H1 (cell line): ENCODE measurements around the gene TXNL4A. TPM values are rescaled to one million over a fixed set of nuclear protein-coding genes. Genes with fewer than 3 reads are reported as not detected.
A peak's percentile ranks its signal among the peaks of the same experiment; 100 is the strongest.

ENCODE experiments used
- CTCF ChIA-PET: fragments of 300-600 bp; sonication (Branson Sonifier 250); formaldehyde crosslinking; loops from one replicate; lab custom pipeline; 2021; ENCODE audit not compliant: partially characterized antibody; lab: Charles Lee
- POLR2A ChIA-PET: fragments of 300-600 bp; sonication (Branson Sonifier 250); formaldehyde crosslinking; loops from one replicate; lab custom pipeline; 2021; ENCODE audit warnings: inconsistent platforms; ENCODE audit not compliant: partially characterized antibody; lab: Charles Lee
- DNase-seq, 2 experiments: peaks; one replicate each; pipeline versions ENCODE4 v3.0.0 to v3.0.0-alpha.2; 2010 to 2022; ENCODE audit warnings: low spot score in 2 of 2, low read depth in 1 of 2, mixed read lengths in 1 of 2
- FAIRE-seq: peaks from 2 replicates; lab custom pipeline; 2011; peaks lifted over from hg19 to GRCh38; lab: Jason Lieb, UNC
- H2AFZ ChIP-seq: 2 replicates; pipeline ENCODE4 v1.8.1; 2012; ENCODE audit warnings: low read length, inconsistent platforms
- H2AK5ac ChIP-seq: 2 replicates; pipeline ENCODE4 v1.6.1; 2013; ENCODE audit warnings: low read depth, low read length
- H2BK120ac ChIP-seq: replicated peaks from 2 replicates; pipeline ENCODE3; 2013; ENCODE audit warnings: low read depth, low read length, inconsistent platforms
- H2BK12ac ChIP-seq: 2 replicates; pipeline ENCODE4 v1.6.1; 2013; ENCODE audit warnings: low read depth, low read length
- H2BK15ac ChIP-seq: 2 replicates; pipeline ENCODE4 v1.6.1; 2013; ENCODE audit warnings: low read length
- H2BK20ac ChIP-seq: 2 replicates; pipeline ENCODE4 v1.6.1; 2013; ENCODE audit warnings: low read length
- H2BK5ac ChIP-seq: 2 replicates; pipeline ENCODE4 v1.6.1; 2013; ENCODE audit warnings: low read depth, low read length
- H3K14ac ChIP-seq: 2 replicates; pipeline ENCODE4 v1.6.1; 2013; ENCODE audit warnings: inconsistent platforms; ENCODE audit not compliant: insufficient read length
- H3K18ac ChIP-seq: 2 replicates; pipeline ENCODE4 v1.6.1; 2013; ENCODE audit warnings: low read length; ENCODE audit errors: extremely low read depth
- H3K23ac ChIP-seq: 2 replicates; pipeline ENCODE4 v1.6.1; 2013; ENCODE audit warnings: inconsistent platforms; ENCODE audit not compliant: insufficient read length
- H3K23me2 ChIP-seq: 2 replicates; pipeline ENCODE4 v1.6.1; 2013; ENCODE audit warnings: low read depth, low read length
- H3K27ac ChIP-seq: 2 replicates; pipeline ENCODE4 v1.6.1; 2011; ENCODE audit warnings: low read depth, low read length, inconsistent platforms
- H3K27me3 ChIP-seq, 4 experiments: replicated peaks in 1 of 4; 1 replicate in 1 of 4; 2 replicates in 3 of 4; pipeline versions ENCODE4 v1.6.1 to v1.8.1; 2011 to 2013; ENCODE audit warnings: low read length in 3 of 4, mild to moderate bottlenecking in 3 of 4, inconsistent platforms in 2 of 4, mixed read lengths in 2 of 4, moderate library complexity in 1 of 4; ENCODE audit not compliant: control insufficient read depth in 3 of 4, insufficient read depth in 3 of 4; ENCODE audit errors: extremely low read depth in 1 of 4
- H3K36me3 ChIP-seq, 4 experiments: 2 replicates each; pipeline versions ENCODE4 v1.6.1 to v1.8.1; 2011 to 2013; ENCODE audit warnings: mild to moderate bottlenecking in 4 of 4, low read length in 3 of 4, moderate library complexity in 2 of 4, control low read depth in 1 of 4, inconsistent platforms in 1 of 4; ENCODE audit not compliant: insufficient read depth in 4 of 4, control insufficient read depth in 2 of 4
- H3K4ac ChIP-seq: replicated peaks from 2 replicates; pipeline ENCODE3; 2013; ENCODE audit warnings: low read length, low read depth, mixed read lengths, inconsistent platforms; ENCODE audit not compliant: insufficient read length
- H3K4me1 ChIP-seq, 4 experiments: replicated peaks in 1 of 4; 1 replicate in 1 of 4; 2 replicates in 3 of 4; pipeline versions ENCODE4 v1.6.1 to v1.8.1; 2011 to 2013; ENCODE audit warnings: low read length in 3 of 4, inconsistent platforms in 2 of 4, mixed read lengths in 1 of 4; ENCODE audit not compliant: insufficient read depth in 4 of 4, control insufficient read depth in 3 of 4
- H3K4me2 ChIP-seq, 2 experiments: 2 replicates each; pipeline versions ENCODE4 v1.6.1 to v1.8.1; 2011 to 2013; ENCODE audit warnings: low read depth in 2 of 2, low read length in 2 of 2, control low read depth in 1 of 2, inconsistent platforms in 1 of 2, mild to moderate bottlenecking in 1 of 2; ENCODE audit not compliant: insufficient read depth in 1 of 2
- H3K4me3 ChIP-seq, 4 experiments: fragments of 200-600, 300-600 bp in 1 of 4; sonication (generic), shearing (Covaris generic), sonication (Bioruptor Twin) in 1 of 4; 2 replicates each; pipeline versions ENCODE4 v1.5.1 to v1.8.1; 2011 to 2016; ENCODE audit warnings: low read length in 4 of 4, low read depth in 3 of 4, control low read depth in 2 of 4, inconsistent platforms in 2 of 4, mild to moderate bottlenecking in 2 of 4, mixed read lengths in 1 of 4, moderate library complexity in 1 of 4; ENCODE audit not compliant: insufficient read depth in 2 of 4; ENCODE audit errors: extremely low read depth in 1 of 4
- H3K56ac ChIP-seq: replicated peaks from 2 replicates; pipeline ENCODE3; 2013; ENCODE audit warnings: low read depth, mild to moderate bottlenecking, mixed read lengths, low read length, inconsistent platforms; ENCODE audit not compliant: insufficient read length
- H3K79me1 ChIP-seq: 2 replicates; pipeline ENCODE4 v1.6.1; 2013; ENCODE audit warnings: low read depth, low read length, control low read depth
- H3K79me2 ChIP-seq, 2 experiments: 2 replicates each; pipeline versions ENCODE4 v1.6.1 to v1.8.1; 2012 to 2013; ENCODE audit warnings: low read length in 2 of 2, mild to moderate bottlenecking in 2 of 2, inconsistent platforms in 1 of 2; ENCODE audit not compliant: insufficient read depth in 2 of 2, control insufficient read depth in 1 of 2
- H3K9ac ChIP-seq, 4 experiments: replicated peaks in 1 of 4; 1 replicate in 1 of 4; 2 replicates in 3 of 4; pipeline versions ENCODE4 v1.6.1 to v1.8.1; 2011 to 2013; ENCODE audit warnings: low read depth in 3 of 4, low read length in 3 of 4, control low read depth in 2 of 4, mild to moderate bottlenecking in 2 of 4, moderate library complexity in 2 of 4, inconsistent platforms in 1 of 4; ENCODE audit errors: extremely low read depth in 1 of 4
- H3K9me3 ChIP-seq, 2 experiments: 2 replicates each; pipeline versions ENCODE4 v1.6.1 to v1.8.1; 2012 to 2013; ENCODE audit warnings: mild to moderate bottlenecking in 2 of 2, moderate library complexity in 2 of 2, control low read depth in 1 of 2, inconsistent platforms in 1 of 2, low read depth in 1 of 2, low read length in 1 of 2, mixed read lengths in 1 of 2; ENCODE audit not compliant: insufficient read depth in 2 of 2
- H4K20me1 ChIP-seq, 2 experiments: replicated peaks in 1 of 2; 2 replicates each; pipeline versions ENCODE3 to v1.8.1; 2011 to 2013; ENCODE audit warnings: inconsistent platforms in 2 of 2, low read length in 2 of 2, mild to moderate bottlenecking in 1 of 2; ENCODE audit not compliant: insufficient read depth in 2 of 2, control insufficient read depth in 1 of 2
- H4K5ac ChIP-seq: 2 replicates; pipeline ENCODE4 v1.6.1; 2013; ENCODE audit warnings: low read length, low read depth, mixed read lengths, inconsistent platforms; ENCODE audit not compliant: insufficient read length
- H4K8ac ChIP-seq: 2 replicates; pipeline ENCODE4 v1.8.0; 2013; ENCODE audit warnings: mild to moderate bottlenecking, moderate library complexity, low read length, inconsistent platforms; ENCODE audit not compliant: insufficient read depth; ENCODE audit errors: extremely low read depth
- H4K91ac ChIP-seq: replicated peaks from 2 replicates; pipeline ENCODE3; 2013; ENCODE audit warnings: low read length, mixed read lengths, inconsistent platforms; ENCODE audit not compliant: insufficient read length
- BRCA1 ChIP-seq: IDR thresholded peaks from 2 replicates; pipeline ENCODE4 v1.6.1; 2012; ENCODE audit warnings: low read depth, low read length, improper control_type of control experiment
- EGR1 ChIP-seq: IDR thresholded peaks from 2 replicates; pipeline ENCODE4 v1.6.1; 2011; ENCODE audit warnings: low read depth, low read length, borderline replicate concordance
- JUN ChIP-seq: IDR thresholded peaks from 2 replicates; pipeline ENCODE4 v1.6.1; 2011; ENCODE audit warnings: low read depth, mild to moderate bottlenecking, improper control_type of control experiment, low read length
- KDM4A ChIP-seq: IDR thresholded peaks from one replicate; pipeline ENCODE4 v1.7.1; 2012; ENCODE audit warnings: low read depth, mild to moderate bottlenecking, moderate library complexity, low read length, inconsistent platforms; ENCODE audit not compliant: severe bottlenecking
- RBBP5 ChIP-seq: IDR thresholded peaks from 2 replicates; pipeline ENCODE4 v1.7.1; 2012; ENCODE audit warnings: low read depth, mild to moderate bottlenecking, inconsistent platforms, low read length, moderate library complexity, borderline replicate concordance
- SIRT6 ChIP-seq: IDR thresholded peaks from one replicate; pipeline ENCODE4 v1.7.1; 2012; ENCODE audit warnings: low read length, inconsistent platforms
- SP2 ChIP-seq: IDR thresholded peaks from 2 replicates; pipeline ENCODE4 v1.6.1; 2012; ENCODE audit warnings: mild to moderate bottlenecking, low read length, inconsistent platforms
- SP4 ChIP-seq: IDR thresholded peaks from 2 replicates; pipeline ENCODE4 v1.6.1; 2012; ENCODE audit warnings: low read length, inconsistent platforms
- SUZ12 ChIP-seq: fragments of 200-600 bp; sonication (generic); IDR thresholded peaks from 2 replicates; pipeline ENCODE4 v1.6.1; 2012; ENCODE audit warnings: mild to moderate bottlenecking, inconsistent platforms, low read length, moderate library complexity, mixed read lengths
- TAF7 ChIP-seq: optimal IDR thresholded peaks from 2 replicates; pipeline ENCODE3; 2011; ENCODE audit warnings: low read depth, mild to moderate bottlenecking, inconsistent platforms, low read length, moderate library complexity, borderline replicate concordance
- WGBS, 2 experiments: shearing (Covaris generic) in 1 of 2; methylation state at CpG; one replicate each; pipeline versions ENCODE4 v1.1.6 to v1.1.7; 2013 to 2015; ENCODE audit warnings: low lambda C conversion rate in 2 of 2, mixed read lengths in 2 of 2, inconsistent platforms in 1 of 2, low coverage in 1 of 2, missing lambda C conversion rate in 1 of 2; ENCODE audit not compliant: insufficient replicate concordance in 2 of 2, insufficient coverage in 1 of 2, insufficient read length in 1 of 2; ENCODE audit errors: extremely low coverage in 1 of 2, missing lambda C conversion rate in 1 of 2; 5-methylcytosine and 5-hydroxymethylcytosine counted together
- polyA plus RNA-seq, 7 experiments: library from polyadenylated mRNA; depleted of rRNA in 3 of 7; stranded (reverse) in 5 of 7; unstranded in 2 of 7; fragments of >200 nt in 5 of 7; fragments of 200-250 nt in 2 of 7; gene quantifications; 1 replicate in 5 of 7; 2 replicates in 1 of 7; 4 replicates in 1 of 7; pipeline versions ENCODE4 v1.2.1 to v1.2.3, GENCODE V29; 2011 to 2013; ENCODE audit warnings: missing spikeins in 2 of 7, mixed read lengths in 2 of 7
- total RNA-seq: library from RNA; stranded (reverse); fragmentation: NEBNext Ultra II Directional; extraction: Animal tissue kit (Norgen Biotek cat#: 25700); gene quantifications from 2 replicates; pipeline ENCODE4 v1.2.1, GENCODE V29; 2021

The TXNL4A gene
- total and polyA plus RNA-seq, 2 of the 8 experiments (the other 6 are each of a cell fraction or from before 2014, with no cell fraction given): 169 to 181 TPM

DNA sequence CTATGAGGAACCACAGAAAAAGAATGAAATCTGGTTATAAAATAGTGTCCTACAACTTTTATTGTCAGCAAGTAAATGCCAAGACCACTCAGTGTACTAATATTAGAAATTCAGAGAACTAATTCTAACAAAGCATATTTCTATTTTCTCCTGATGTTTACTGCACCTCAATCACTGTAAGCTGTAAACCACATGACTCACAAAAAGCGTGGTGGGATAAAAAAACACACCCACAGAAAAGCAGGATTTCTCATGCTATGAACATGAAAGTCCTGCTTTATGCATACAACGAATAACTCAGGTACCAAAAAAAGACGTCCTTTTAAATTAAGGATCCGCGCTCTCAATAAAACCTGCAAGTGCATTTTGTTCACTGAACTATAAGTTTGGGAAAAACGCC, 797 bp downstream of the TXNL4A start:
- Histone ChIP-seq H3K4ac (no peak overlapping the region), H3K27ac (peak overlapping the region; percentile 87; the same call in 1 of the 2 replicates), H3K79me1 (peaks cover 9% of the 10 kb centered on the region; the same call in 1 of the 2 replicates), H3K36me3 (peaks cover 3 to 27% (median 8%) of the 10 kb centered on the region in 4 experiments; a peak in 5 of 8 replicates), H3K23me2 (peaks cover 5% of the 10 kb centered on the region; the same call in 1 of the 2 replicates), H4K91ac (no peak overlapping the region), H3K79me2 (peaks cover 38 to 56% of the 10 kb centered on the region in 2 experiments), H3K14ac (no peak overlapping the region), H2BK5ac (no peak overlapping the region), H3K4me1 (peaks cover 0 to 5% (median 2%) of the 10 kb centered on the region in 4 experiments; a peak in 2 of 7 replicates), H4K20me1 (peaks cover 13 to 18% of the 10 kb centered on the region in 2 experiments), H2AFZ (no peak overlapping the region), H4K8ac (no peak overlapping the region), H2AK5ac (no peak overlapping the region), H2BK12ac (no peak overlapping the region), H3K4me3 (peak overlapping the region; percentile 64 to 94 (median 86)), H2BK15ac (no peak overlapping the region), H2BK120ac (peak overlapping the region; percentile 10), H3K4me2 (peak overlapping the region; percentile 74 to 82), H2BK20ac (no peak overlapping the region), H3K9ac (peak overlapping the region; percentile 72 to 90 (median 88)), H3K27me3 (no peaks in the 10 kb centered on the region), H3K56ac (no peak overlapping the region), H4K5ac (no peak overlapping the region), H3K18ac (no peak overlapping the region), H3K9me3 (no peaks in the 10 kb centered on the region), H3K23ac (no peak overlapping the region)
- FAIRE-seq (no peak), DNase-seq (no peak)
- POLR2A ChIA-PET: interaction anchor here (0.7 to 3.7 kb wide), 9 partner anchors 8 to 123 kb away, joined by 3 to 18 read pairs (median 3); no protein-coding TSS in a partner anchor
- WGBS, 2 experiments: 3% methylated on average over 6 of the region's 6 CpGs; no CpG with 5 or more reads in 1 of the 2 experiments
- no peak for TF ChIP-seq SP4
- TF ChIP-seq SIRT6: no peak
- TF ChIP-seq JUN: no peak
- TF ChIP-seq TAF7: no peak
- TF ChIP-seq EGR1: no peak
- no peak for TF ChIP-seq BRCA1
- no peak for TF ChIP-seq SP2
- no peak for TF ChIP-seq RBBP5
- TF ChIP-seq SUZ12: no peak
- TF ChIP-seq KDM4A: no peak
- CTCF ChIA-PET: interaction anchor here (0.7 to 3.1 kb wide), 9 partner anchors 11 to 223 kb away, joined by 3 to 11 read pairs (median 4); no protein-coding TSS in a partner anchor
